Measurements from ENCODE around the gene TBC1D22A. TPM values are rescaled to one million over a fixed set of nuclear protein-coding genes. Genes with fewer than 3 reads are reported as not detected.

TBC1D22A gene
- total RNA-seq, 1 experiment from 2014 or later, result 27.6 TPM

- H3K4me3 Mint-ChIP-seq (ENCODE audit: low read depth, unreplicated experiment), result no peak overlapping the region
- no TSS peak for BruUV-seq (replicated peaks)
- no peak for DNase-seq
- H3K4me1 Mint-ChIP-seq (ENCODE audit: low read depth, unreplicated experiment), result no peaks in the 10 kb centered on the region
- no peaks in the 10 kb centered on the region for H3K9me3 Mint-ChIP-seq (ENCODE audit: low read depth, unreplicated experiment)
- TF ChIP-seq CTCF (IDR thresholded peaks at IDR 0.05; ENCODE audit: unreplicated experiment), result no peak
- no peaks in the 10 kb centered on the region for H3K36me3 Mint-ChIP-seq (ENCODE audit: insufficient read depth, unreplicated experiment)
- intact Hi-C loops (cut with micrococcal nuclease; ENCODE audit: unreplicated experiment), result no loop called here
- no peaks in the 10 kb centered on the region for H3K27me3 Mint-ChIP-seq (ENCODE audit: unreplicated experiment)
- H3K27ac Mint-ChIP-seq (ENCODE audit: unreplicated experiment), result no peak overlapping the region
- CTCF ChIA-PET, result no interaction called here
Observed at GRCh38 chr22:46961591-46962295, 199.3 kb downstream of the TBC1D22A start.

GRCh38 chr22:46962406-46962805 lies 200.0 kb downstream of the TBC1D22A start:
- H3K27ac Mint-ChIP-seq (ENCODE audit: unreplicated experiment), result no peak overlapping the region
- H3K27me3 Mint-ChIP-seq (ENCODE audit: unreplicated experiment), result no peaks in the 10 kb centered on the region
- no peak for DNase-seq
- H3K4me1 Mint-ChIP-seq (ENCODE audit: low read depth, unreplicated experiment), result no peaks in the 10 kb centered on the region
- no TSS peak for BruUV-seq (replicated peaks)
- no peak for TF ChIP-seq CTCF (IDR thresholded peaks at IDR 0.05; ENCODE audit: unreplicated experiment)
- H3K9me3 Mint-ChIP-seq (ENCODE audit: low read depth, unreplicated experiment), result no peaks in the 10 kb centered on the region
- intact Hi-C loops (cut with micrococcal nuclease; ENCODE audit: unreplicated experiment), result no loop called here
- CTCF ChIA-PET, result interaction anchor here (1.1 kb wide), 1 partner anchor 14 kb away, joined by 4 read pairs; no protein-coding TSS in a partner anchor
- H3K4me3 Mint-ChIP-seq (ENCODE audit: low read depth, unreplicated experiment), result no peak overlapping the region
- no peaks in the 10 kb centered on the region for H3K36me3 Mint-ChIP-seq (ENCODE audit: insufficient read depth, unreplicated experiment)

GRCh38 chr22:46963672-46964545 lies 201.5 kb downstream of the TBC1D22A start:
- H3K9me3 Mint-ChIP-seq (ENCODE audit: low read depth, unreplicated experiment), result no peaks in the 10 kb centered on the region

More at GRCh38 chr22:46963672-46964545, 201.5 kb downstream of the TBC1D22A start:
- BruUV-seq (replicated peaks), result no TSS peak
- CTCF ChIA-PET, result interaction anchor here (1.1 kb wide), 1 partner anchor 15 kb away, joined by 4 read pairs; no protein-coding TSS in a partner anchor
- no peak overlapping the region for H3K27ac Mint-ChIP-seq (ENCODE audit: unreplicated experiment)
- H3K27me3 Mint-ChIP-seq (ENCODE audit: unreplicated experiment), result no peaks in the 10 kb centered on the region
- TF ChIP-seq CTCF (IDR thresholded peaks at IDR 0.05; ENCODE audit: unreplicated experiment), result no peak
- H3K36me3 Mint-ChIP-seq (ENCODE audit: insufficient read depth, unreplicated experiment), result no peaks in the 10 kb centered on the region
- intact Hi-C loops (cut with micrococcal nuclease; ENCODE audit: unreplicated experiment), result no loop called here
- DNase-seq, result no peak
- no peaks in the 10 kb centered on the region for H3K4me1 Mint-ChIP-seq (ENCODE audit: low read depth, unreplicated experiment)
- no peak overlapping the region for H3K4me3 Mint-ChIP-seq (ENCODE audit: low read depth, unreplicated experiment)
